ENCODE measurements around the gene CCR3.

CCR3 gene

GRCh38 chr3:46298871-46299607, 56.8 kb downstream of the CCR3 start:
- no peak for DNase-seq (ENCODE audit: low spot score)

- no peak for DNase-seq (ENCODE audit: low spot score)
Measured at GRCh38 chr3:46299608-46300460, 57.6 kb downstream of the CCR3 start.

GRCh38 chr3:46300461-46300789, 58.2 kb downstream of the CCR3 start:
- no peak for DNase-seq (ENCODE audit: low spot score)

GRCh38 chr3:46301122-46301835, 59.0 kb downstream of the CCR3 start:
- DNase-seq (ENCODE audit: low spot score) = no peak

GRCh38 chr3:46303240-46303639, 61.0 kb downstream of the CCR3 start:
- no peak for DNase-seq (ENCODE audit: low spot score)

GRCh38 chr3:46304739-46305138, 62.5 kb downstream of the CCR3 start:
- DNase-seq (ENCODE audit: low spot score) = no peak

- no peak for DNase-seq (ENCODE audit: low spot score)
Measured at GRCh38 chr3:46312991-46313390, 70.7 kb downstream of the CCR3 start.

GRCh38 chr3:46314517-46314916, 72.3 kb downstream of the CCR3 start:
- DNase-seq (ENCODE audit: low spot score) = no peak

GRCh38 chr3:46316206-46316605, 73.9 kb downstream of the CCR3 start:
- DNase-seq (ENCODE audit: low spot score) = no peak

Measured in hematopoietic multipotent progenitor cell treated with erythropoietin and hydrocortisone succinate and interleukin-3 and kit ligand, for 15 days (in vitro differentiated cells).